Motor neuron (in vitro differentiated cells): ENCODE results near the gene KBTBD13. TPM values are rescaled to one million over a fixed set of nuclear protein-coding genes. Genes with fewer than 3 reads are reported as not detected.
A peak's percentile ranks its signal among the peaks of the same experiment; 100 is the strongest.

ENCODE experiments used
- ATAC-seq, 8 experiments: fragments of 200-7000 bp; cut with Tn5 transposase; replicated peaks in 6 of 8; 2 replicates each; pipeline ENCODE4 v1.8.0; 2021; ENCODE audit warnings: mild to moderate bottlenecking in 8 of 8, moderate library complexity in 8 of 8
- H3K27ac ChIP-seq, 2 donors: fragments of 250-450 bp; sonication (Bioruptor Pico); 2 replicates each; pipeline ENCODE4 v1.9.0; 2021; ENCODE audit warnings: antibody characterized with exemption in 2 of 2, mild to moderate bottlenecking in 2 of 2, moderate library complexity in 1 of 2
- H3K4me1 ChIP-seq, 2 donors: fragments of 250-450 bp; sonication (Bioruptor Pico); replicated peaks in 1 of 2; 2 replicates each; pipeline ENCODE4 v1.6.1; 2021; ENCODE audit warnings: antibody characterized with exemption in 2 of 2, mild to moderate bottlenecking in 2 of 2, moderate library complexity in 1 of 2
- H3K4me3 ChIP-seq, 5 donors: fragments of 250-450 bp; sonication (Bioruptor Pico); 2 replicates each; pipeline ENCODE4 v1.9.0; 2021; ENCODE audit warnings: antibody characterized with exemption in 5 of 5, mild to moderate bottlenecking in 5 of 5, moderate library complexity in 4 of 5
- WGBS, 10 experiments: fragments of 450-650 bp; shearing (Covaris generic); methylation state at CpG; one replicate each; pipeline ENCODE4 v1.0.0; 2022; 5-methylcytosine and 5-hydroxymethylcytosine counted together
- in situ Hi-C, 9 experiments: fragments of 400-800 bp; cut with MboI; loops; one replicate each; pipeline ENCODE4 v1.15.0; 2021; ENCODE audit warnings: low sequenced_read_pairs in 9 of 9, low pct_unique_long_range_greater_than_20kb in 2 of 9; ENCODE audit not compliant: unreplicated experiment in 9 of 9
- total RNA-seq, 8 experiments: library from RNA; unstranded; fragments of 300-600 nt; gene quantifications; 2 replicates each; pipeline versions ENCODE4 v1.2.3 to v1.2.4, GENCODE V29; 2022

KBTBD13 gene
- total RNA-seq, 8 experiments from 2014 or later, result 0.10 to 0.28 (median 0.18) TPM; not detected in 3

GRCh38 chr15:65077981-65078352 lies 1.4 kb downstream of the KBTBD13 start:
- 68% methylated on average over 8 of the region's 24 CpGs; no CpG with 5 or more reads in 9 of the 10 experiments for WGBS, 10 experiments
- Histone ChIP-seq H3K27ac (no peak overlapping the region), H3K4me1 (peaks cover 8 to 19% of the 10 kb centered on the region in 2 donors), H3K4me3 (no peak overlapping the region)
- peak in 3 of 8 experiments; percentile 73 to 83 (median 75) for ATAC-seq
- in situ Hi-C loops, result no loop called here

GRCh38 chr15:65079580-65079979 lies 3.0 kb downstream of the KBTBD13 start:
- WGBS, 10 experiments, result 33 to 80% methylated on average over 1 of the region's 5 CpGs; no CpG with 5 or more reads in 8 of the 10 experiments
- no peak for ATAC-seq
- Histone ChIP-seq H3K4me3 (no peak overlapping the region), H3K4me1 (peaks cover 20 to 28% of the 10 kb centered on the region in 2 donors), H3K27ac (no peak overlapping the region)
- in situ Hi-C loops, result no loop called here

- no peak for ATAC-seq
- Histone ChIP-seq H3K27ac (no peak overlapping the region), H3K4me1 (peaks cover 20 to 31% of the 10 kb centered on the region in 2 donors), H3K4me3 (no peak overlapping the region)
- in situ Hi-C loops, result no loop called here
- WGBS, 10 experiments, result 20 to 100% (median 55%) methylated on average over 1 to 5 of the region's 6 CpGs; no CpG with 5 or more reads in 3 of the 10 experiments
Measured at GRCh38 chr15:65081270-65081669, 4.7 kb downstream of the KBTBD13 start.

- 60 to 100% (median 81%) methylated on average over 1 to 2 of the region's 5 CpGs; no CpG with 5 or more reads in 4 of the 10 experiments for WGBS, 10 experiments
- ATAC-seq, result no peak
- in situ Hi-C loops, result no loop called here
- H3K4me3 ChIP-seq, result no peak overlapping the region
- peaks cover 20 to 34% of the 10 kb centered on the region in 2 donors for H3K4me1 ChIP-seq
- no peak overlapping the region for H3K27ac ChIP-seq
Measured at GRCh38 chr15:65081758-65082157, 5.2 kb downstream of the KBTBD13 start.

- 0 to 43% (median 12%) methylated on average over 1 to 5 of the region's 7 CpGs for WGBS, 10 experiments
- peak; percentile 17 to 73 (median 44) for ATAC-seq
- H3K4me1 ChIP-seq, result peaks cover 20 to 34% of the 10 kb centered on the region in 2 donors
- H3K27ac ChIP-seq, result no peak overlapping the region
- no peak overlapping the region for H3K4me3 ChIP-seq
- in situ Hi-C loops, result no loop called here
Measured at GRCh38 chr15:65082303-65082953, 5.9 kb downstream of the KBTBD13 start.

- Histone ChIP-seq H3K27ac (peak overlapping the region in 1 of 2 donors; percentile 0), H3K4me3 (no peak overlapping the region), H3K4me1 (peaks cover 20 to 34% of the 10 kb centered on the region in 2 donors)
- peak in 7 of 8 experiments; percentile 18 to 84 (median 80) for ATAC-seq
- in situ Hi-C loops, result no loop called here
- WGBS, 10 experiments, result 0 to 83% (median 10%) methylated on average over 1 to 5 of the region's 7 CpGs; no CpG with 5 or more reads in 1 of the 10 experiments
Measured at GRCh38 chr15:65083262-65083701, 6.7 kb downstream of the KBTBD13 start.

GRCh38 chr15:65084500-65085206 lies 8.1 kb downstream of the KBTBD13 start:
- Histone ChIP-seq H3K4me1 (peaks cover 25 to 34% of the 10 kb centered on the region in 2 donors), H3K4me3 (no peak overlapping the region), H3K27ac (no peak overlapping the region)
- in situ Hi-C loops, result no loop called here
- ATAC-seq, result no peak
- 60 to 100% (median 95%) methylated on average over 1 to 4 of the region's 7 CpGs; no CpG with 5 or more reads in 4 of the 10 experiments for WGBS, 10 experiments

GRCh38 chr15:65085207-65085753 lies 8.7 kb downstream of the KBTBD13 start:
- peak in 1 of 8 experiments; percentile 16 for ATAC-seq
- in situ Hi-C loops, result no loop called here
- 54 to 100% (median 80%) methylated on average over 1 to 3 of the region's 8 CpGs; no CpG with 5 or more reads in 5 of the 10 experiments for WGBS, 10 experiments
- Histone ChIP-seq H3K27ac (no peak overlapping the region), H3K4me1 (peaks cover 25 to 34% of the 10 kb centered on the region in 2 donors), H3K4me3 (no peak overlapping the region)

- peak in 4 of 8 experiments; percentile 13 to 62 (median 50) for ATAC-seq
- Histone ChIP-seq H3K27ac (no peak overlapping the region), H3K4me1 (peaks cover 25 to 32% of the 10 kb centered on the region in 2 donors), H3K4me3 (no peak overlapping the region)
- in situ Hi-C loops, result no loop called here
- WGBS, 10 experiments, result 0 to 100% (median 90%) methylated on average over 1 to 3 of the region's 6 CpGs; no CpG with 5 or more reads in 3 of the 10 experiments
Measured at GRCh38 chr15:65085990-65086679, 9.6 kb downstream of the KBTBD13 start.

GRCh38 chr15:65086680-65087111 lies 10.2 kb downstream of the KBTBD13 start:
- H3K4me1 ChIP-seq, result peaks cover 25 to 28% of the 10 kb centered on the region in 2 donors
- H3K27ac ChIP-seq, result no peak overlapping the region
- in situ Hi-C loops, result no loop called here
- WGBS, 10 experiments, result 78 to 100% (median 100%) methylated on average over 1 to 3 of the region's 6 CpGs; no CpG with 5 or more reads in 5 of the 10 experiments
- peak in 5 of 8 experiments; percentile 9 to 57 (median 11) for ATAC-seq
- no peak overlapping the region for H3K4me3 ChIP-seq

- H3K27ac ChIP-seq, result no peak overlapping the region
- H3K4me3 ChIP-seq, result no peak overlapping the region
- peaks cover 21 to 22% of the 10 kb centered on the region in 2 donors for H3K4me1 ChIP-seq
- in situ Hi-C loops, result no loop called here
- 75 to 100% (median 90%) methylated on average over 1 of the region's 3 CpGs; no CpG with 5 or more reads in 6 of the 10 experiments for WGBS, 10 experiments
- no peak for ATAC-seq
Measured at GRCh38 chr15:65087411-65087810, 10.9 kb downstream of the KBTBD13 start.

GRCh38 chr15:65087873-65088642 lies 11.5 kb downstream of the KBTBD13 start:
- H3K27ac ChIP-seq, result no peak overlapping the region
- no peak for ATAC-seq
- peaks cover 15% of the 10 kb centered on the region in 2 donors for H3K4me1 ChIP-seq
- no peak overlapping the region for H3K4me3 ChIP-seq
- in situ Hi-C loops, result no loop called here
- WGBS, 10 experiments, result 33 to 91% (median 76%) methylated on average over 2 to 7 of the region's 13 CpGs; no CpG with 5 or more reads in 4 of the 10 experiments
